OCI-LY7 (cell line): ENCODE measurements around the gene TIGD6.

Experiments
- EZH2phosphoT487 ChIP-seq: fragments of 200-600 bp; sonication (generic); IDR thresholded peaks from 2 replicates; pipeline ENCODE4 v1.6.1; 2018; ENCODE audit warnings: low read depth, borderline replicate concordance, mild to moderate bottlenecking, mixed run types, antibody characterized with exemption, low read length, moderate library complexity, mixed read lengths
- TF ChIP-seq, protein P1 (sequence below): fragments of 200-600 bp; sonication (generic); conservative IDR thresholded peaks from 2 replicates; pipeline ENCODE4 v1.5.1; 2014; ENCODE audit warnings: mild to moderate bottlenecking, antibody characterized with exemption, low read length, moderate library complexity, mixed read lengths

DNA sequence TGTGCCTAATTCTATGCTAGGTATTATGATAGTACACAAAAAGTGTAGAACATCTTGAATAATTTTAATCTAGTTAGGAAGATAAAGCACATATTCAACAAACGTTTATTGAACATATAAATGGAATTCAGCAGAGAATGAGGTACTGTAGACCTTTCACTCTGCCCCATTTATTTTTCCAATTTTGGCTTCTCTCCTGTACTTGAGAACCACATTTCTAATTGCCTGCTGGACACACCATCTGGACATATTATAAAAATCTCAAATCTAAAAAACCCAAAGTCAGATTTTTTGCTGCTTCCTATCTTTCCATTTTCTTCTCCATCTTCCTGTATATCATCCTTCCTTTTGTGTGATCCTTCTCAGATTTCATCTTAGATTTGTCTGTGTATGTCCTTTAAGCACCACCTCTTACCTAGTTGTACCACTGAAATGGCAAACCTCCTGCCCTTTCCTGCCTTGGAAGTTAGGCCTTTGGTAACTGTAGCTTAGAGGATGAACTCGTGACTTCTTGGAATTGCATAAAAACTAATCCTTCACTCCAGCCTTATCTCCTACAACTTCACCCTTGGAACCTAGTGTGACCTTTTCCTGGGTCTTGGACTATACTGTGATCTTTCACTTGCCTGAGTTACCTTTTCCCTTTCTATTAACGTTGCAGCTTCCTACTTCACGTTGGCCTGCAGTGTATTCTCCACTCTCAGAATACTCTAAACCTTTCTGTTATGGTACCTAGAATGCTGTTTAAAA, 31.1 kb downstream of the TIGD6 start:
- TF ChIP-seq, protein P1, sequence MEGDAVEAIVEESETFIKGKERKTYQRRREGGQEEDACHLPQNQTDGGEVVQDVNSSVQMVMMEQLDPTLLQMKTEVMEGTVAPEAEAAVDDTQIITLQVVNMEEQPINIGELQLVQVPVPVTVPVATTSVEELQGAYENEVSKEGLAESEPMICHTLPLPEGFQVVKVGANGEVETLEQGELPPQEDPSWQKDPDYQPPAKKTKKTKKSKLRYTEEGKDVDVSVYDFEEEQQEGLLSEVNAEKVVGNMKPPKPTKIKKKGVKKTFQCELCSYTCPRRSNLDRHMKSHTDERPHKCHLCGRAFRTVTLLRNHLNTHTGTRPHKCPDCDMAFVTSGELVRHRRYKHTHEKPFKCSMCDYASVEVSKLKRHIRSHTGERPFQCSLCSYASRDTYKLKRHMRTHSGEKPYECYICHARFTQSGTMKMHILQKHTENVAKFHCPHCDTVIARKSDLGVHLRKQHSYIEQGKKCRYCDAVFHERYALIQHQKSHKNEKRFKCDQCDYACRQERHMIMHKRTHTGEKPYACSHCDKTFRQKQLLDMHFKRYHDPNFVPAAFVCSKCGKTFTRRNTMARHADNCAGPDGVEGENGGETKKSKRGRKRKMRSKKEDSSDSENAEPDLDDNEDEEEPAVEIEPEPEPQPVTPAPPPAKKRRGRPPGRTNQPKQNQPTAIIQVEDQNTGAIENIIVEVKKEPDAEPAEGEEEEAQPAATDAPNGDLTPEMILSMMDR: no peak
- TF ChIP-seq EZH2phosphoT487: no peak
